Osteoblast (primary cell): ENCODE data around the gene CCSER1. TPM values are rescaled to one million over a fixed set of nuclear protein-coding genes. Genes with fewer than 3 reads are reported as not detected.

ENCODE experiments used
- DNase-seq: peaks from one replicate; pipeline ENCODE4 v3.0.0; 2011; ENCODE audit warnings: low spot score, mixed read lengths; ENCODE audit not compliant: insufficient read length; ENCODE audit errors: missing footprints
- H2AFZ ChIP-seq: 2 replicates; pipeline ENCODE4 v1.6.0; 2011; ENCODE audit warnings: mild to moderate bottlenecking, low read length
- H3K27ac ChIP-seq: 2 replicates; pipeline ENCODE4 v1.5.1; 2011; ENCODE audit warnings: mild to moderate bottlenecking, low read depth, low read length, moderate library complexity
- H3K27me3 ChIP-seq: 2 replicates; pipeline ENCODE4 v1.6.0; 2012; ENCODE audit warnings: mild to moderate bottlenecking, control low read depth, inconsistent platforms, low read length, moderate library complexity; ENCODE audit not compliant: insufficient read depth
- H3K36me3 ChIP-seq: 2 replicates; pipeline ENCODE4 v1.5.1; 2011; ENCODE audit warnings: mild to moderate bottlenecking, low read length, control low read depth, moderate library complexity; ENCODE audit not compliant: insufficient read depth
- H3K4me1 ChIP-seq: 2 replicates; pipeline ENCODE4 v1.5.1; 2011; ENCODE audit warnings: mild to moderate bottlenecking, low read length, control low read depth, moderate library complexity; ENCODE audit not compliant: insufficient read depth
- H3K4me2 ChIP-seq: 2 replicates; pipeline ENCODE4 v1.6.0; 2011; ENCODE audit warnings: mild to moderate bottlenecking, low read length; ENCODE audit not compliant: insufficient read depth
- H3K4me3 ChIP-seq: fragments of 200-600 bp; sonication (generic); 3 replicates; pipeline ENCODE4 v1.5.1; 2012; ENCODE audit warnings: mild to moderate bottlenecking, low read length, inconsistent platforms; ENCODE audit not compliant: insufficient read depth
- H3K79me2 ChIP-seq: 2 replicates; pipeline ENCODE4 v1.6.0; 2012; ENCODE audit warnings: mild to moderate bottlenecking, low read length, control low read depth, inconsistent platforms; ENCODE audit not compliant: insufficient read depth
- H3K9me3 ChIP-seq: 2 replicates; pipeline ENCODE4 v1.5.1; 2011; ENCODE audit warnings: low read depth, low read length, control low read depth
- H4K20me1 ChIP-seq: 2 replicates; pipeline ENCODE4 v1.6.0; 2012; ENCODE audit warnings: mild to moderate bottlenecking, low read length, control low read depth; ENCODE audit not compliant: insufficient read depth
- CTCF ChIP-seq: IDR thresholded peaks from 2 replicates; pipeline ENCODE4 v1.5.1; 2011; ENCODE audit warnings: mild to moderate bottlenecking, low read depth, low read length, moderate library complexity; ENCODE audit errors: extremely low read depth
- total RNA-seq: library from RNA; depleted of rRNA; stranded (reverse); fragments of >200 nt; gene quantifications from 2 replicates; pipeline ENCODE4 v1.2.3, GENCODE V29; 2012

The CCSER1 gene
- total RNA-seq, 1 donor, result under 0.01 TPM

- H3K27me3 ChIP-seq, result no peaks in the 10 kb centered on the region
- no peak overlapping the region for H3K27ac ChIP-seq
- H4K20me1 ChIP-seq, result no peaks in the 10 kb centered on the region
- no peak for DNase-seq
- TF ChIP-seq CTCF, result no peak
- no peaks in the 10 kb centered on the region for H3K79me2 ChIP-seq
- H2AFZ ChIP-seq, result no peak overlapping the region
- no peak overlapping the region for H3K4me2 ChIP-seq
- no peak overlapping the region for H3K4me3 ChIP-seq
- H3K9me3 ChIP-seq, result no peaks in the 10 kb centered on the region
- no peaks in the 10 kb centered on the region for H3K4me1 ChIP-seq
- H3K36me3 ChIP-seq, result no peaks in the 10 kb centered on the region
These were observed 119.6 kb downstream of the CCSER1 start for GRCh38 chr4:90246816-90247215.

GRCh38 chr4:90254357-90254756 is 127.2 kb downstream of the CCSER1 start:
- no peak overlapping the region for H3K4me3 ChIP-seq
- DNase-seq, result no peak
- no peaks in the 10 kb centered on the region for H3K4me1 ChIP-seq
- H3K79me2 ChIP-seq, result no peaks in the 10 kb centered on the region
- H3K27me3 ChIP-seq, result no peaks in the 10 kb centered on the region
- no peaks in the 10 kb centered on the region for H3K9me3 ChIP-seq
- no peaks in the 10 kb centered on the region for H4K20me1 ChIP-seq
- H3K4me2 ChIP-seq, result no peak overlapping the region
- no peak for TF ChIP-seq CTCF
- H3K36me3 ChIP-seq, result no peaks in the 10 kb centered on the region
- no peak overlapping the region for H3K27ac ChIP-seq
- H2AFZ ChIP-seq, result no peak overlapping the region

- H3K27me3 ChIP-seq, result no peaks in the 10 kb centered on the region
- no peak overlapping the region for H3K27ac ChIP-seq
- no peak for TF ChIP-seq CTCF
- H3K4me3 ChIP-seq, result no peak overlapping the region
- no peak overlapping the region for H2AFZ ChIP-seq
- no peak for DNase-seq
- H3K4me1 ChIP-seq, result no peaks in the 10 kb centered on the region
- no peaks in the 10 kb centered on the region for H3K36me3 ChIP-seq
- H4K20me1 ChIP-seq, result no peaks in the 10 kb centered on the region
- H3K79me2 ChIP-seq, result no peaks in the 10 kb centered on the region
- no peak overlapping the region for H3K4me2 ChIP-seq
- H3K9me3 ChIP-seq, result no peaks in the 10 kb centered on the region
These were observed 147.0 kb downstream of the CCSER1 start for GRCh38 chr4:90274175-90274574.

GRCh38 chr4:90280954-90281353 is 153.8 kb downstream of the CCSER1 start:
- no peaks in the 10 kb centered on the region for H3K9me3 ChIP-seq
- H3K27ac ChIP-seq, result no peak overlapping the region
- no peaks in the 10 kb centered on the region for H3K4me1 ChIP-seq
- no peaks in the 10 kb centered on the region for H4K20me1 ChIP-seq
- H3K36me3 ChIP-seq, result no peaks in the 10 kb centered on the region
- no peaks in the 10 kb centered on the region for H3K79me2 ChIP-seq
- H2AFZ ChIP-seq, result no peak overlapping the region
- no peak overlapping the region for H3K4me3 ChIP-seq
- H3K27me3 ChIP-seq, result no peaks in the 10 kb centered on the region
- no peak for TF ChIP-seq CTCF
- H3K4me2 ChIP-seq, result no peak overlapping the region
- no peak for DNase-seq
